Measurements from ENCODE around the gene TMA7. TPM values are rescaled to one million over a fixed set of nuclear protein-coding genes. Genes with fewer than 3 reads are reported as not detected.

TMA7 gene
- total and polyA plus RNA-seq, 9 of the 15 experiments (the other 6 are each of a cell fraction or from before 2014, with no cell fraction given), result 209 to 1,003 (median 486) TPM

GRCh38 chr3:48465531-48466378 lies 25.7 kb downstream of the TMA7 start (continued):
- TF ChIP-seq NFE2 (IDR thresholded peaks at IDR 0.05; ENCODE audit: low read depth), result peak; percentile 97
- TF ChIP-seq ZNF586 (CRISPR knock-in tag; conservative IDR thresholded peaks at IDR 0.05), result no peak
- TF ChIP-seq RAD21 (CRISPR knock-in tag; conservative IDR thresholded peaks at IDR 0.05 in 1 of 2, IDR thresholded peaks at IDR 0.05 in 1 of 2), result peak; percentile 44 to 71; a peak in 3 of 4 replicates
- TF ChIP-seq POLR2A (conservative IDR thresholded peaks at IDR 0.05), result 0 out of 2 replicates have a peak, but pooled peaks have one; percentile 27
- peak; percentile 66; the same call in 1 of the 2 replicates for TF ChIP-seq BMI1 (IDR thresholded peaks at IDR 0.05; ENCODE audit: low read length)
- TF ChIP-seq MBD1 (CRISPR knock-in tag; IDR thresholded peaks at IDR 0.05), result no peak
- no peak for TF ChIP-seq ETV6 (IDR thresholded peaks at IDR 0.05; ENCODE audit: borderline replicate concordance in 1 of 2, low read depth in 2 of 2, low read length in 1 of 2)
- TF ChIP-seq ETV6 (CRISPR knock-in tag; IDR thresholded peaks at IDR 0.05; ENCODE audit: borderline replicate concordance), result no peak
- TF ChIP-seq EHMT2 (IDR thresholded peaks at IDR 0.05), result no peak
- no peak for TF ChIP-seq ZBTB5 (IDR thresholded peaks at IDR 0.05)
- no peak for TF ChIP-seq ZSCAN32 (CRISPR knock-in tag; IDR thresholded peaks at IDR 0.05)
- TF ChIP-seq, protein P1, sequence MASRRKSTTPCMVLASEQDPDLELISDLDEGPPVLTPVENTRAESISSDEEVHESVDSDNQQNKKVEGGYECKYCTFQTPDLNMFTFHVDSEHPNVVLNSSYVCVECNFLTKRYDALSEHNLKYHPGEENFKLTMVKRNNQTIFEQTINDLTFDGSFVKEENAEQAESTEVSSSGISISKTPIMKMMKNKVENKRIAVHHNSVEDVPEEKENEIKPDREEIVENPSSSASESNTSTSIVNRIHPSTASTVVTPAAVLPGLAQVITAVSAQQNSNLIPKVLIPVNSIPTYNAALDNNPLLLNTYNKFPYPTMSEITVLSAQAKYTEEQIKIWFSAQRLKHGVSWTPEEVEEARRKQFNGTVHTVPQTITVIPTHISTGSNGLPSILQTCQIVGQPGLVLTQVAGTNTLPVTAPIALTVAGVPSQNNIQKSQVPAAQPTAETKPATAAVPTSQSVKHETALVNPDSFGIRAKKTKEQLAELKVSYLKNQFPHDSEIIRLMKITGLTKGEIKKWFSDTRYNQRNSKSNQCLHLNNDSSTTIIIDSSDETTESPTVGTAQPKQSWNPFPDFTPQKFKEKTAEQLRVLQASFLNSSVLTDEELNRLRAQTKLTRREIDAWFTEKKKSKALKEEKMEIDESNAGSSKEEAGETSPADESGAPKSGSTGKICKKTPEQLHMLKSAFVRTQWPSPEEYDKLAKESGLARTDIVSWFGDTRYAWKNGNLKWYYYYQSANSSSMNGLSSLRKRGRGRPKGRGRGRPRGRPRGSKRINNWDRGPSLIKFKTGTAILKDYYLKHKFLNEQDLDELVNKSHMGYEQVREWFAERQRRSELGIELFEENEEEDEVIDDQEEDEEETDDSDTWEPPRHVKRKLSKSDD (conservative IDR thresholded peaks at IDR 0.05; ENCODE audit: low read length), result no peak
- TF ChIP-seq, protein P2, sequence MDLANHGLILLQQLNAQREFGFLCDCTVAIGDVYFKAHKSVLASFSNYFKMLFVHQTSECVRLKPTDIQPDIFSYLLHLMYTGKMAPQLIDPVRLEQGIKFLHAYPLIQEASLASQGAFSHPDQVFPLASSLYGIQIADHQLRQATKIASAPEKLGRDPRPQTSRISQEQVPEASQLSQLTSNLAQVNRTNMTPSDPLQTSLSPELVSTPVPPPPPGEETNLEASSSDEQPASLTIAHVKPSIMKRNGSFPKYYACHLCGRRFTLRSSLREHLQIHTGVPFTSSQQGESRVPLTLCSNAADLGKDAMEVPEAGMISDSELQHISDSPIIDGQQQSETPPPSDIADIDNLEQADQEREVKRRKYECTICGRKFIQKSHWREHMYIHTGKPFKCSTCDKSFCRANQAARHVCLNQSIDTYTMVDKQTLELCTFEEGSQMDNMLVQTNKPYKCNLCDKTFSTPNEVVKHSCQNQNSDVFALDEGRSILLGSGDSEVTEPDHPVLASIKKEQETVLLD (IDR thresholded peaks at IDR 0.05), result no peak
- TF ChIP-seq CREB5 (CRISPR knock-in tag; IDR thresholded peaks at IDR 0.05), result no peak
- no peak for TF ChIP-seq SLC30A9 (CRISPR knock-in tag; IDR thresholded peaks at IDR 0.05)
- TF ChIP-seq SRSF7 (optimal IDR thresholded peaks at IDR 0.05; ENCODE audit: low read depth, low read length), result no peak
- TF ChIP-seq NFYB (IDR thresholded peaks at IDR 0.05; ENCODE audit: extremely low read depth, insufficient read length), result no peak
- TF ChIP-seq FOXJ2 (tag; IDR thresholded peaks at IDR 0.05), result peak; percentile 98
- peak; percentile 24; the same call in 1 of the 2 replicates for TF ChIP-seq GABPB1 (CRISPR knock-in tag; IDR thresholded peaks at IDR 0.05)

Data from K562 (cell line).